Pulmonary artery endothelial cell (primary cell): Measurements from ENCODE around the gene SPATA22. TPM values are rescaled to one million over a fixed set of nuclear protein-coding genes. Genes with fewer than 3 reads are reported as not detected.
"Not testable (repeated sequence)": the region's sequence is repeated elsewhere in the genome, so short reads cannot be mapped to it uniquely, and the experiment has no call there.

ENCODE experiments used
- DNase-seq: peaks from one replicate; pipeline ENCODE4 v3.0.0-alpha.2; 2011; ENCODE audit warnings: low read depth, low spot score
- total RNA-seq: library from RNA; depleted of rRNA; stranded (reverse); fragments of >200 nt; gene quantifications from 2 replicates; pipeline ENCODE4 v1.2.3, GENCODE V29; 2014

SPATA22 gene
- total RNA-seq, 1 donor from 2014 or later: not detected

DNA sequence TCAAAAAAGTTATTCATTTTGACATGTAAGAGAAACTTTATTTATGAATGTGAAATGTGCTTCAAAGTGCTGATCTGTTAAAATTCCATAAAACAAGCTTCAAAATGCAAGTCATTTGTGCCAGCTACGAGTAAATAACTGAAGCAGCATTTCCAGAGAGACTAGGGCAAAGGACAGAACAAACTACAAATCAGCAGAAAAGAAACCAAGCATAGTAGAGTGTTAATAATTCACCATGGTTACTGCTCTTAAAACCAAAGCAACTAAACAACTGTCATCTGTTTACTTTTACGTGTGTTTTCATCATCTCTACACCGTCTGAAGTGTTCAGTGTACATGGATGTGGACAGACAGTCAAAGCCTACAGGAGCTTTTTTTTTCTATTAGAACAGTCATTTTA is 2.6 kb upstream of the SPATA22 start:
- no peak for DNase-seq

DNA sequence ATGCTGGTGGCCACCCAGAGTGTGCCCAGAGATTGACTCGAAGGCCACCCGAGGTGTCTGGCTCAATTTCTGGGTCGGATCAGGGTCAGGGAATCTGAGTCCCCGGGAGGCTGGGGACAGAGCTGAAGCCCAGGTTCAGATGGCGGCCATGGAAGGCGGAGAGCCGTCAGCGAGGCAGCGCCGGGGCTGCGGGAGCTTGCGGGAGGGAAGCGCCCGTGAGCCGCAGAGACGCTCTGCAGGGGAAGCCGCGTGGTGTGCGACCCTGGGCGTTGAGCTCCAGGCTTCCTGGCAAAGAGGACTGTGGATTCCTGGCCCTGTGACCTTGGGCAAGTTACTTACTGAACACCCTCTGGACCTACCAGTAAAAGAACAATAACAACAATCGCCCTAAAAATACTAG is 518 bp upstream of the SPATA22 start:
- no peak for DNase-seq

DNA sequence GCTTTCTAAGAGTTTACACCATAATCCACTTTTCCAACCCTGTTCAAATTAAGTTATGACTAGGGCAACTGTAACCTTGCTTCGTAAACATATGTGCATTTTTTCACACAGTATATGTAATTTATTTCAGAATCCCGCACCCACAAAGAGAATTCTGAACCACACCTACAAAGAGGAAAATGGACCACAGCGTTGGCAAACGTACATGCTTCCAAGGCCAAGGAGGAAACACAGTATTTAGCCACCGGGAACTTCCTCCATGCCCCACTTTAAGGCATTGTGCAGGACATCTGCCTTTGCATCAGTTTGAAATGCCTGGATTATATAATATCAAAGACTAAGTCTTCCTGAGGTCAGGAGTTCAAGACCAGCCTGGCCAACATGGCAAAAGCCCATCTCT is 2.1 kb downstream of the SPATA22 start:
- DNase-seq: no peak

DNA sequence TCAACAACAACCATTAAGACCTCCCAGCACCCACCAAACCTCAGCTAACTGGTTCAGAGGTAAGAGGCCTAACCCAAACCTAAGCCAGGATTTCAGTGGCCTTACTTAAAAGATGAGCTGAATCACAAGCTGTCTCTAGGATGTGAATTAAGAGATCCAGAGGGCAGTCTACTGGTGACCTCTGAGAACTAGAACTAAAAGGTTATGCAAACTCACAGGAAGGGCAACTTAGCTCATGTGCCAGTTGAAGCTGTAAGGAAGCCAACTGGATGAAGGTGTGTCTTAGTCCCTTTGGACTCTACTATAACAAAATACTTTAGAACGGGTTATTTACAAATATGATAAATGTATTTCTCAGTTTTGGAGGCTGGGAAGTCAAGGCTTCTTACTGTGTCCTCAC is 5.3 kb downstream of the SPATA22 start:
- not testable (repeated sequence) for DNase-seq

DNA sequence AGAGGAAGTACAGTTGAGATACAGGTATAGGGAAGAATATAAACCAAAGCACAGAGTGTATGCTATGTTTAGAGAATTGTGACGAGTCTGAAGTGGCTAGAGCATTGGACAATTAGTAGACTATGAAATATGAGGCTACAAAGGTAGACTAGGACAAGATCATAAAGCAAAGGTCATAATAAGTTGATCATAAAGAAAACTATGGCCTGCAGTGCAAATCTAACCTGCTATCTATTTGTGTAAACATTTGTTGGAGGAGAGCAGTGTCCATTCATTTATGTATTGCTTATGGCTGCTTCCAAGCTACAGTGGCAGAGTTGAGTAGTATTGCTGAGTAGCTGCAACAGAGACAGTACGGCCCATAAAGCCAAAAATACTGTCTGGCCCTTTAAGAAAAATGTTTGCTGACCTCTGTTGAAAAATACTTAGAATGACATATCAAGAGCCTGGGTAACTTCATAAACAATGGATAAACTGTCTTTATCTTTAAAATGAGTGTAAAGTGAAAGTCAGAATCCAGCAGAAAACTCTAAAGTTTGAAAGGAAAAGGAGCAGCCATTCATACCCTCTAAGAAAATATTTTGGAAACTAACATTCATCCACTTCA is 23.5 kb downstream of the SPATA22 start:
- DNase-seq: no peak

DNA sequence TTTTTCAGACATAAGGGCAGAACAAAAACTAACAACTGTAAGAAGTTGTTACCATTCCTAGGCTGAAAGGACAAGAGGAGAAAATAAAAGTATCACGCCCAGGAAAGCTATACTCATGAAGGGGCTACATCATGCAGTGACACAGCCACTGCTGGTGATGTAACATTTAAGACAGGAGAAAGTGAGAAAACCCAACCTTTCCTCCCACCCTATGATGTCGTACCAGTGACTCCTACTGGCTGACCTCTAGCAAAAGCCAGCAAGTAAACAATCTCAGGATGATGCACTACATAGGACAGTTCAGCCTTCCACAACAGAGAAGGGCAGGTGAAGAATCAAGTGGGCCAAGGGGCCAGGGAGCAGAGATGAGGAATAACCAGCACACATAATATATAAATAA is 24.0 kb downstream of the SPATA22 start:
- DNase-seq: no peak

DNA sequence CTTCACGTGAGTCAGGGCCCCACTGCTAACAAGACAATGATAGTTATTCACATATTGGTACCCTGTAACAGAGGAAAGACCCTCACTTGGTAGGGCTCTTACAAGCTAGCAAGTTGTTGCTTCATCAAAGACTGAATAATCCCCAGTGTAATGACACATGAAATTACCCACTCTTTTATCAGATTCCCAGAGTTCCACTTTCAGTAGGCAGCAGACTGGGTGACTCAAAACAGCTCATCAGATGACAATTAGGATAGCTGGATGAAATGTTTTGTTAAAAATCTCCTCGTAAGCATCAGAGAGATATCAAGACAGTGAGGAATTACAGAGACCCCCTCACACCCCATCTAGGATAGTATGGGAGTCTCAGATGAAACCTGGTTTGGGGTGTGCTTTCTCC is 31.2 kb downstream of the SPATA22 start:
- DNase-seq: no peak

DNA sequence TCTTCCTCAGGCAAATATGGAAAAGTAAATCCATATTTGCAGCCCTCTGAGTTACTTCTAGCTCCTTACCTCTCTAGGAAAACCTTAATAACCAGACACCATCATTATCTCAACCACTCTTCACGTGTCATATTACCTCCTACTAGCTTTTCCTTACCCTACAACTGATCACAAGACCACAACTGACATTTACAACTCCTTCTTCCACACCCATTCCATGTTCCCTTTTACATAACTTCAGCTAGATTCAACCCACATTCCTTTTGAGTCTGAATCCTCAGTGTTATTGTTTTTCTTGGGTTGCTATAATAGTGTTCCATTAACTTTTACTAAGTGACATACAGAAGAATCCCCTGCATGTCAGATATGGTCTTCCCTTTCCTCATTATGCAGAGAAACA is 33.3 kb downstream of the SPATA22 start:
- DNase-seq: no peak

DNA sequence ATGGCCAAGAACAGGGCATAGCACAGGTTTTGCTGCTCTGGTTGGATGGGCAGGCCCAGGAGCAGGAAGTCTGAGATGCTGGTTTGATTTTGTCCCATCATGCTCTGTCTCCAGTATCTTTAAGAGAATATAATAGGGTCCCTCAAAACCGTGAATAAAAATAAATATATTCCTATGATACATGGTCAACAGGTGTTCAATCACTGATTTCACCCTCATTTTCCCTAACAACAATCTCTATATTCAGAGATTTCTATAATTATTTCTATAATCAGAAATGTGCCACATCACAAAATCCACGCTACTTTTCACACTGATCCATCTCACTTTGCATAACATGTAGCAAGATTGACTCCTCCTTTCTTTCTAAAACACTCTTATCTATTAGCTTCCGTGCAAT is 37.9 kb downstream of the SPATA22 start, which contains the start of gene OR1E2:
Gene OR1E2 (minus strand): TSS at position 101 of the 400 bp plus-strand sequence. CDS start 0 bp downstream, at position 101.
- no peak for DNase-seq

DNA sequence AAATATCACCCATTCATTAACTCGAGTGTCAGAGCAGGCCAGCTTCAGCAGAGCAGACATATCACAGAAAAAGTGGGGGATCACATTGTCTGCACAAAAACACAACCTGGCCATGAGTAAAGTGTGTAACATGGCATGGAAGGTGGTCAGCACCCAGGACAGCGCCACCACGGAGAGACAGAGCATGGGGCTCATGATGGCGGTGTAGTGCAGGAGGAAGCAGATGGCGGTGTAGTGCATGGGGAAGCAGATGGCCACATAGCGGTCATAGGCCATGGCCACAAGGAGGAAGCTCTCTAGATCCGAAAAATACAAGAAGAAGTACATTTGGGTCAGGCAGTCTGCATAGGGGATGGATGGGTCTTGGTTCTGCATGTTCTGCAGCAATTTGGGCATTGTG is 38.4 kb downstream of the SPATA22 start:
- DNase-seq: not testable (repeated sequence)

DNA sequence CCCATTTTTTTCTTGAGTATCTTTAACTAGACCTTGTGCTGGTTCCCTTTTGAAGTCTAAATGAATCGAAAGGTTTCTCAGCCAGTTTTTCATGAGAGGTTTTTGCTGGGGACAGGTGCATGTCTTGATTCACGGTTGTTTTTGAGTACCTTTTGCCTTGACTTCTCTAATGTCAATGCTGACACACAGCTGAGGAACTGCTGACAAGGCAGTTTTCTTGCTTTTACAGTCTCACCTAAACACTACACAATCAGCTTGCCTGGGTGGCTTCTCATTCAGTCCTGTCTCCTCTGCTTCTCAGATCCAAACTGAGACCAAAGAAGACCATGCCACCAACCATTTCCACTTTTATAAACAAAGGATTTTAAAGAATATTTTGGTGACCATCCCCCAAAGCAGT is 53.4 kb downstream of the SPATA22 start:
- no peak for DNase-seq

DNA sequence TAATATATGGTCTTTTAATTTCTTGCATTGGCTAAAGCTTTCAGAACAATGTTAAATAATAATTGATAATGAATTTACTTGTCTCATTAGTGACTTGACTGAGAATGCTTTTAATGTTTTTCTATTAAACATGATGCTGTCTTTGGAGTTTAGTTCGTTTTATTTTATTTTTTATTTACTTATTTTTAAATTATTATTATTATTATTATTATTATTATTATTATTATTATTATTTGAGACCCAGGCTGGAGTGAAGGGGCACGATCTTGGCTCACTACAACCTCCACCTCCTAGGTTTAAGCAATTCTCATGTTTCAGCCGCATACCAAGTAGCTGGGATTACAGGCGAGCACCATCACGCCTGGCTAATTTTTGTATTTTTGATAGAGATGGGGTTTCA is 56.0 kb downstream of the SPATA22 start:
- DNase-seq: no peak

DNA sequence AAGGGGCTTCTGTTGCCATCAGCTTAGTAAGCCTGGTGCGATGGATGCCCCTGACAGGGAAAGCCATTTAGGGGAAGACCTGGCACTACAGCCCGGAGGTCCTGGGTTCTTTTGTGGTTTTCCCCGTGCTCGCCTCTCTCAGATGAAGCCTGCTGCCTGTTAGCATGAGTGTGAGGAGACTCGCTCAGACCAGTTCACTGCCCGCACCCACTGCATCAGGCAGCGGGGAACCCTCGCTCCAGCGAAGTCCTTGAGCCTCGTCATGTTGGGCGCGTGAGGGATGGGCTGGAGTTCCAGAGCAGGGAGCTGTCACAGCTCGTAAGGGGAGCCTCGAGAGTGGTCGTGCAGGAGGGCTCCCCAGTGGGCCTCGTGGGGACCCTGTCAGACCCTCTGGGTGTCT is 59.4 kb downstream of the SPATA22 start:
- DNase-seq: not testable (repeated sequence)

DNA sequence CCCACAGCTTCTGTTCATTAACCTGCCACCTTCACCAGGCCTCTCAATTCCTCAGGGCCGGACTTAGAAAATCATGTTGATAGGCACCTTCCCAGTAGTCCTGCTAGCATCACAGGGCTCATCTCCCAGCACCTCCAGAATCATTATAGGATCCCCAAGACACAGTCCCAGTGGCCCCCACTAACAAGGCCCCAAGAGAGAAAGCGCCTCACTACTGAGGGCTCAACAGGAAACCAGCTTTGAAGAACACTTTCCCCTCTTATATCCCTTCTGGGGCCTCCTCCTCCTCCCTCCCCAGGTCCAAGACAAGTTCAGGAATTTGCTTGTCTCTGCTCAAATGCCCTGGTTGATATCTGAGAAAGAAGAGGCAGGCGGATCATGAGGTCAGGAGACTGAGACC is 60.5 kb downstream of the SPATA22 start, which contains the start of gene OR3A3:
Gene OR3A3 (plus strand): TSS at position 301 of the 400 bp plus-strand sequence.
- DNase-seq: no peak

DNA sequence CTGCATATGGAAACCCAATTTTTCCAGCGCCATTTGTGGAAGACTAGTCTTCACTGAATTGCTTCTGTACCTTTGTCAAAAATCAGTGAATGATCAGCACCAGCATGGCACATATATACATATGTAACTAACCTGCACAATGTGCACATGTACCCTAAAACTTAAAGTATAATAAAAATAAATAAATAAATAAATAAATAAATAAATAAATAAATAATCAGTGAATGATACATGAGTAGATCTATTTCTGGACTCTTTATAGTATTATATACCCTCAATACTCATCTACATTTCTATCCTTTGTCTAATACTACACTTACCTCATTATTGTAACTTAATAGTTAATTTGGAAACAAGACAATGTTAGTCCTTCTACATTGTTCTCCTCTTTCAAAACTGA is 67.8 kb downstream of the SPATA22 start:
- not testable (repeated sequence) for DNase-seq

DNA sequence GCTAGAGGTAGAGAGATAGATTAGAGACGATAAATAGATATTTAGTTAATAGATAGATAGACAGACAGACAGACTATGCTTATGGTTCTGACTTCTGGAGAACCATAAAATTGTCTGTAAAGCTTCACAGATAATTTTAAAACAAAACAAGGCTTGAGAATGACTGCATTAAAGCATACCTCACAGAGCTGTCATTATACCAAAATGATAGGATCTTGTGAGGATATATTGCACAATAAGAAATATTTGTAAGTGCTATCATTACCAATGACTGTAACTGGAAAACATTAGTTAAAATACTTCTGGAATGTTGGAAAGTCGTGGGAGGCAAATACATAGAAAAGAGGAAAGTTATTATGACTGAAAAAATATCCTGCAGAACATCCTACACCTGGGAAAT is 69.8 kb downstream of the SPATA22 start:
- no peak for DNase-seq

DNA sequence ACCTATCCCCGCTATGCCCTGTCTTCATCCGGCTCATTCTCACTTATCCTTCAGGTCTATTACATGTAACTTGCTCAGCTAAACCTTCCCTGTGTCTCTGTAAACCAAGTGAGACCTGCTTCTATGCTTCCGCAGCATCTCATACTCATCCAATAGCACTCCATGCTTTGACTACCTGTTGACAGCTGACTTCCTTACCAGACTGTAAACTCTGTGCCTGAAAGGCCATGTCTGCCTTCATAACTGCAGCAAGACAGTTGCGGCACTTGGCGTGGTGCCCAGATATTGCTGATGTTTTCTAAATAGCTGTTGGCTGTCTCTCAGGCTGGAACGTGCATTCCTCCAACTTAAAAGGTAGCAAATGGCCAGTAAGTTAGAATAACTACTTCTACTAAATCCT is 71.6 kb downstream of the SPATA22 start:
- DNase-seq: no peak

DNA sequence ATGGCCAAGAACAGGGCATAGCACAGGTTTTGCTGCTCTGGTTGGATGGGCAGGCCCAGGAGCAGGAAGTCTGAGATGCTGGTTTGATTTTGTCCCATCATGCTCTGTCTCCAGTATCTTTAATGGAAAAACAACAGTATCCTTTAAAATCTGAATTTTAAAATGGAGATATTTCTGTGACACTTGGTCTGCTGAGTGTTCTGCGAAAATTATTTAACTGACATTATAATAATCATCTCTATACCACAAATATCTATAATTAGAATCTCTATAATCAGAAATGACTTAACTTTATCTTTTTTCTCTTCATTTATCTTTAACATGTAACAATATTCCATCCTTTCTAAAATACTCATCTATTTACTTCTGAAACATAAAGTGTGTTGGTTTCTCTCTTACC is 73.3 kb downstream of the SPATA22 start, which contains the start of gene OR1E1:
Gene OR1E1 (minus strand): TSS at position 101 of the 400 bp plus-strand sequence. CDS start 0 bp downstream, at position 101.
- no peak for DNase-seq

DNA sequence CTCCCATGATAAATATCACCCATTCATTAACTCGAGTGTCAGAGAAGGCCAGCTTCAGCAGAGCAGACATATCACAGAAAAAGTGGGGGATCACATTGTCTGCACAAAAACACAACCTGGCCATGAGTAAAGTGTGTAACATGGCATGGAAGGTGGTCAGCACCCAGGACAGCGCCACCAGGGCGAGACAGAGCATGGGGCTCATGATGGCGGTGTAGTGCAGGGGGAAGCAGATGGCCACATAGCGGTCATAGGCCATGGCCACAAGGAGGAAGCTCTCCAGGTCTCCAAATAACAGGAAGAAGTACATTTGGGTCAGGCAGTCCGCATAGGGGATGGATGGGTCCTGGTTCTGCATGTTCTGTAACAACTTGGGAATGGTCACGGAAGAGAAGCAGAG is 73.8 kb downstream of the SPATA22 start:
- DNase-seq: not testable (repeated sequence)
